ENCODE measurements around the gene ZBTB4.

The ZBTB4 gene, protein sequence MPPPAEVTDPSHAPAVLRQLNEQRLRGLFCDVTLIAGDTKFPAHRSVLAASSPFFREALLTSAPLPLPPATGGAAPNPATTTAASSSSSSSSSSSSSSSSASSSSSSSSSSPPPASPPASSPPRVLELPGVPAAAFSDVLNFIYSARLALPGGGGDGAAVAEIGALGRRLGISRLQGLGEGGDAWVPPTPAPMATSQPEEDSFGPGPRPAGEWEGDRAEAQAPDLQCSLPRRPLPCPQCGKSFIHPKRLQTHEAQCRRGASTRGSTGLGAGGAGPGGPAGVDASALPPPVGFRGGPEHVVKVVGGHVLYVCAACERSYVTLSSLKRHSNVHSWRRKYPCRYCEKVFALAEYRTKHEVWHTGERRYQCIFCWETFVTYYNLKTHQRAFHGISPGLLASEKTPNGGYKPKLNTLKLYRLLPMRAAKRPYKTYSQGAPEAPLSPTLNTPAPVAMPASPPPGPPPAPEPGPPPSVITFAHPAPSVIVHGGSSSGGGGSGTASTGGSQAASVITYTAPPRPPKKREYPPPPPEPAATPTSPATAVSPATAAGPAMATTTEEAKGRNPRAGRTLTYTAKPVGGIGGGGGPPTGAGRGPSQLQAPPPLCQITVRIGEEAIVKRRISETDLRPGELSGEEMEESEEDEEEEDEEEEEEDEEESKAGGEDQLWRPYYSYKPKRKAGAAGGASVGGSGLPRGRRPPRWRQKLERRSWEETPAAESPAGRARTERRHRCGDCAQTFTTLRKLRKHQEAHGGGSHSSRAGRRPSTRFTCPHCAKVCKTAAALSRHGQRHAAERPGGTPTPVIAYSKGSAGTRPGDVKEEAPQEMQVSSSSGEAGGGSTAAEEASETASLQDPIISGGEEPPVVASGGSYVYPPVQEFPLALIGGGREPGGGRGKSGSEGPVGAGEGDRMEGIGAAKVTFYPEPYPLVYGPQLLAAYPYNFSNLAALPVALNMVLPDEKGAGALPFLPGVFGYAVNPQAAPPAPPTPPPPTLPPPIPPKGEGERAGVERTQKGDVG

DNA sequence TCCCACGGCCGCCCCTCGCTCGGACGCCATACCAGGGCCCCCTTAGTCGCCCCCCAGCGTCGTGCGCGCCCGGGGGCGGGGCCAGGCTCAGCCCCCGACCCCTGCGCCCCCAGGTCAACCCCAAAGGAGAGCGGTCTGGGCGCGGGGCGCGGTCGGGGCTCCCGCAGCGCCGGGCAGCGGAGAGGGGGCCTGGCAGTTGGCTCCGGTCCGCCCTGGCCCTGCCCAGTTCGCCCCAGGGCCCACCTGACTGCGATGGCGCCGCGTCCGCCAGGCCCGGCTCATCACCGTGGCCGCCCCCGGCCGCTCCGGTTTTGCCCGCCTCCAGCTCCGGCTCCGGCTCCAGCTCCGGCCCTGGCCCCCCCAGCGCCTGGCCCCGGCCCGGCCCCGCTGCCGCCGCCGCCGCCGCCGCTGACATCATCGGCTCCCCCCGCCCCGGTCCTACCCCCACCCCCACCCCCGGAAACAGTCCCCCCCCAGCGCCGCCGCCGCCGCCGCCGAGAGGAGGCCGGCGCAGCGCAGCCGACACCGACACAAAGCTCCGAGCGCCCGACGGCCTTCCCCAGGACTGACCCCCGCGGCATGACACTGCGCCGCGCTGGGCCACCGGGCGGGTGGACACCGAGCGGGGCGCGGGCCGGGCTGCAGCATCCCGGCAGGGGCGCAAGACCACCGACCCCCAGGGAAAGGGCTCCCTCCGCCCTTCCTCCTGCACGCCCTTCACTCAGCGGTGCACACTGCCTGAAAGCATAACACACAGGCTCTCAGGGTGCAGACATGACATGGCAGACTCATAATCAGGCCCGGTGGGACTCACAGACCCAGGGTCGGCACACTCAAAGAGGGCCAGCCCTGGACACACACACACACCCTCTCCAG, at the start of gene ZBTB4:
ZBTB4 (minus strand) TSS at position 419 of the 876 bp plus-strand sequence. CDS start 12,830 bp downstream, outside the sequence.
- peak; percentile 44 for DNase-seq (ENCODE audit: low read depth)

DNA sequence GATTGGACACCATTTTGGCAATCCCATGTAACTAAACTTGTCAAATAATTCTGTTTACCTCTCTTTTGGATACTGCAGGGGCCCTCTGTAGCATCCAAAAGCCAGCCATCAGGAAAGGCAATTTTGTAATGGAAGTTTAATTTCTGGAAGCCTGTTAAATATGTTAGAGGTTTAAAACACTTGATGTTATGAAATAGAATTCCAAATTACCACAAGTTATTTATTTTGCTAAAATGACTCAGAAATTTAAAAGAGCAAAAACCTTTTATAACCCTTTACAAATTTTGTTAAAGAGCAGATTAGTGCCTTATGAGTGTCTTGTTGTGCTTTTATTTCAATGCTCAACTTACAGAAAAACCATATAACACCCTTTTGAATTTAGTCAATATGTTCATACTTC, 49.4 kb upstream of the ZBTB4 start:
- DNase-seq (ENCODE audit: low read depth), result no peak

DNA sequence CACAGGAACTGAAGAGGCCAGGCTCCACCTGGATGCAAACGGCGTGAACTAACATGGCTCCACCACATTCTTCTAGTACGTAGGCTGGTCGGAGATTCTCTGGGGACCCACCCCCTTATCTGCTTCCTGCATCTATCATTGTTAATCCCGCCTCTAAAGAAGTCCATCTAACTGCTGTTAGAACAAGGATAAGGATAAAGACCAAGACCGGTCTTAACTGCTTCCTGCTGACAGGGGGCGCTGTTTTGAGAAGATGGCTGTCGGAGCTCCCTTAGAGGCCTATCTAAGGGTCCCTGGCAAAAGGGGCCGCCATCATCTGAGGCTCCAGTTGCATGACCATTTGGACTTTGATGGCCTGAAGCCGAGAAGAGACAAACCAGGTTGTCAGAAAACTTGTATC, 43.6 kb upstream of the ZBTB4 start:
- peak; percentile 38 for DNase-seq (ENCODE audit: low read depth)

DNA sequence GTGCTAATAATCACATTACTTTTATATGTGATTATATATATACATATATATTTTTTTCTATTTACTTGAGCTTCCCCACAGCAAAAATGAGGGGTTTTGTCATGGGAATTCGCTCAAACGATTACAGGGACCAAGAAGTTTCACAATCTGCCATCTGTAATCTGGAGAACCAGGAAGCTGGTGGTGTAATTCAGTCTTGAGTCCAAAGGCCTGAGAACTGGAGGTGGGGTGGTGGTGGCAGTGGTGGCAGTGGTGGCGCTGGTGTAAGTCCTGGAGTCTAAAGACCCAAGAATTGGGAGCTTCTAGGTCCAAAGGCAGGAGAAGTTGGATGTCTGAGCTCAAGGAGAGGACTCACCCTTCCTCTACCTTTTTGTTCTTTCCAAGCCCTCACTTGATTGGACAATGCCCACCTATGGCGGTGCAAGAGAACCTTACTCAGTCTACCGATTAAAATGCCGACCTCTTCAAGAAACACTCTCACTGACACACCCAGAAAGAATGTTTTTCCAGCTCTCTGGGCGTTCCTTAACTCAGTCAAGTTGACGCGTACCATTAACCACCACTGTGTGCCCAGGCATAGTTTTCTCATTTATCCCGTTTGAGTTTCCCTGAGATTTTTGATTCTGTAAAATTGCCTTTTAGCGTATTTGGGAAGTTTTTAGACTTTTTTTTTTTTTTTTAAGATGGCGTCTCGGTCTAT, 36.6 kb upstream of the ZBTB4 start:
- no peak for DNase-seq (ENCODE audit: low read depth)

DNA sequence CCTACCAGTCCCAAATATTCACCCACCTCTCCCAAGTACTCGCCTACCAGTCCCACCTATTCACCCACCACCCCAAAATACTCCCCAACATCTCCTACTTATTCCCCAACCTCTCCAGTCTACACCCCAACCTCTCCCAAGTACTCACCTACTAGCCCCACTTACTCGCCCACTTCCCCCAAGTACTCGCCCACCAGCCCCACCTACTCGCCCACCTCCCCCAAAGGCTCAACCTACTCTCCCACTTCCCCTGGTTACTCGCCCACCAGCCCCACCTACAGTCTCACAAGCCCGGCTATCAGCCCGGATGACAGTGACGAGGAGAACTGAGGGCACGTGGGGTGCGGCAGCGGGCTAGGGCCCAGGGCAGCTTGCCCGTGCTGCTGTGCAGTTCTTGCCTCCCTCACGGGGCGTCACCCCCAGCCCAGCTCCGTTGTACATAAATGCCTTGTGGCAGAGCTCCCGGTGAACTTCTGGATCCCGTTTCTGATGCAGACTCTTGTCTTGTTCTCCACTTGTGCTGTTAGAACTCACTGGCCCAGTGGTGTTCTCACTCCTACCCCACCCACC, 34.5 kb upstream of the ZBTB4 start:
- DNase-seq (ENCODE audit: low read depth), result no peak

DNA sequence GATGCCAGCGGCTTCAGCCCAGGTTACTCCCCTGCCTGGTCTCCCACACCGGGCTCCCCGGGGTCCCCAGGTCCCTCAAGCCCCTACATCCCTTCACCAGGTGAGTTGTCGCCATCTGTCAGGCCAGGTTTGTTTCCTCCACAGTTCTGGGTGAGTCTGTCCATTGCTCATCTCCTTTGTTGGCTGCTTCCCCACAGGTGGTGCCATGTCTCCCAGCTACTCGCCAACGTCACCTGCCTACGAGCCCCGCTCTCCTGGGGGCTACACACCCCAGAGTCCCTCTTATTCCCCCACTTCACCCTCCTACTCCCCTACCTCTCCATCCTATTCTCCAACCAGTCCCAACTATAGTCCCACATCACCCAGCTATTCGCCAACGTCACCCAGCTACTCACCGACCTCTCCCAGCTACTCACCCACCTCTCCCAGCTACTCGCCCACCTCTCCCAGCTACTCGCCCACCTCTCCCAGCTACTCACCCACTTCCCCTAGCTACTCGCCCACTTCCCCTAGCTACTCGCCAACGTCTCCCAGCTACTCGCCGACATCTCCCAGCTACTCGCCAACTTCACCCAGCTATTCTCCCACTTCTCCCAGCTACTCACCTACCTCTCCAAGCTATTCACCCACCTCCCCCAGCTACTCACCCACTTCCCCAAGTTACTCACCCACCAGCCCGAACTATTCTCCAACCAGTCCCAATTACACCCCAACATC, 33.6 kb upstream of the ZBTB4 start:
- no peak for DNase-seq (ENCODE audit: low read depth)

DNA sequence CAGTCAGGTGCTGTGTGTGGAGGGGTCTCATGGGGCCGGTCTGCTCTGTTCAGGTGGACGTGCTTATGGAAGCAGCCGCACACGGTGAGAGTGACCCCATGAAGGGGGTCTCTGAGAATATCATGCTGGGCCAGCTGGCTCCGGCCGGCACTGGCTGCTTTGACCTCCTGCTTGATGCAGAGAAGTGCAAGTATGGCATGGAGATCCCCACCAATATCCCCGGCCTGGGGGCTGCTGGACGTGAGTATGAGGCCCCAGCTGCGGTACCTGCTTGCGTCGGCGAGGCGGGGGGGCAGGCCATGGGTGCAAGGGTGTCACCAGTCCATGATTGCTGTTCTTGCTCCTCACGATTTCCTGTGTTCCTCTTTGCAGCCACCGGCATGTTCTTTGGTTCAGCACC, 32.7 kb upstream of the ZBTB4 start:
- no peak for DNase-seq (ENCODE audit: low read depth)

DNA sequence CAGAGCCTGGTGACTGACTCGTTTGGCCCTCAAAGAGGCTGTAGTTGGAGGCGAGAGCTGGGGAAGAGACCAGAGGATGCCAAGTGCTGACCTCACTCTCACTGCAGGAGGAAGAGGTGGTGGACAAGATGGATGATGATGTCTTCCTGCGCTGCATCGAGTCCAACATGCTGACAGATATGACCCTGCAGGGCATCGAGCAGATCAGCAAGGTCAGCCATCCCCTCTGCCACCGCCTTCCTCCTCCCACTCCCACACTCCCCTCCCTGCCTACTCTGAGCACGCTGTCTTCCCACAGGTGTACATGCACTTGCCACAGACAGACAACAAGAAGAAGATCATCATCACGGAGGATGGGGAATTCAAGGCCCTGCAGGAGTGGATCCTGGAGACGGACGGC, 31.7 kb upstream of the ZBTB4 start:
- DNase-seq (ENCODE audit: low read depth), result no peak

DNA sequence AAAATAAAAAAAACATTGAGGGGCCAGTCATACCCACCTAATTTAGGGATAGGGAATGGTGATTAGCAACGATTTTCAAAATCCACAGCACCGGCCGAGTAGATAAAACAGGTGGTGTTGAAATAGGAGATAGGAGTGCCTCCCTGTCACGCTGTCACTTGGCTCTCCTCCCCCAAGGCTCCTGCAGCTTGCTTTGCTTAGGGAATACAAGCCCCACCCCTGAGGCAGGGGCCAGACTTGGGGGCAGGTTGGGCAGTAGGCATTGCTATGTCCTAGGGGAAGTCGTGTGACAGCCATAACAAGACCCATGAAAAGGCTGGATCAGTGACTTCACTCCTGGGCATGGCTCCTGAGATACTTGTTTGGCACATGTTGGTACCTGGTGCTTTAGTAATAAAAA, 30.5 kb upstream of the ZBTB4 start:
- no peak for DNase-seq (ENCODE audit: low read depth)

DNA sequence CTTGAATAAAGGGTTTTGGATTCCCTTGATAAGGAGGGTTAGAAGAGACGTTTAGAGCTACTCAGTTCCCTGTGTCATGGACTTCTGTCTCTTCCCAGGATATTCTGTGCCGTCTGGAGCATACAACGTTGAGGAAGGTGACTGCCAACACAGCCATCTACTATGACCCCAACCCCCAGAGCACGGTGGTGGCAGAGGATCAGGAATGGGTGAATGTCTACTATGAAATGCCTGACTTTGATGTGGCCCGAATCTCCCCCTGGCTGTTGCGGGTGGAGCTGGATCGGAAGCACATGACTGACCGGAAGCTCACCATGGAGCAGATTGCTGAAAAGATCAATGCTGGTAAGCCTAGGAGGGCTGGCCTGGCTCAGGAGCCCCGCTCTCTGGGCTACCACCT, 29.4 kb upstream of the ZBTB4 start:
- DNase-seq (ENCODE audit: low read depth), result no peak

DNA sequence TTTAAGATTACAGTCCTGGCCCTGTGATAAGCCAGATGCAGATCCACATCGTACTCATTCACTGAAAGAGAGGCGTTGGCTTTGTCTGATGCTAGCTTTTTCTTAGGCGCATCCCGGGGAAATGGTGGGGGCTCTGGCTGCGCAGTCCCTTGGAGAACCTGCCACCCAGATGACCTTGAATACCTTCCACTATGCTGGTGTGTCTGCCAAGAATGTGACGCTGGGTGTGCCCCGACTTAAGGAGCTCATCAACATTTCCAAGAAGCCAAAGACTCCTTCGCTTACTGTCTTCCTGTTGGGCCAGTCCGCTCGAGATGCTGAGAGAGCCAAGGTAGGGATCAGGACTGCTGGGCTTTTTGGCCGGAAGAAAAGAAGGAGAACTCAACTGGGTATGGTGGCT, 28.7 kb upstream of the ZBTB4 start:
- DNase-seq (ENCODE audit: low read depth), result no peak

DNA sequence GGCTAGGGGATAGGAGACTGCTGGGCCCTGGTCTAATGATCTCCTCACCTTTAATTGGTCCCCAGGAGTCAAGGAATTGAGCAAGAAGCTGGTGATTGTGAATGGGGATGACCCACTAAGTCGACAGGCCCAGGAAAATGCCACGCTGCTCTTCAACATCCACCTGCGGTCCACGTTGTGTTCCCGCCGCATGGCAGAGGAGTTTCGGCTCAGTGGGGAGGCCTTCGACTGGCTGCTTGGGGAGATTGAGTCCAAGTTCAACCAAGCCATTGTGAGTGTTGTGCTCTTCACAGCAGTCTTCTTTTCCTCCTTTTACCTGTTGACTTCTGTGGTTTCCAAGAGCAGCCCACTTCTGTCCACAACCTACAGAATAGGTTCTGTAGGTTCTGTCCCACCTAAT, 24.1 kb upstream of the ZBTB4 start:
- no peak for DNase-seq (ENCODE audit: low read depth)

DNA sequence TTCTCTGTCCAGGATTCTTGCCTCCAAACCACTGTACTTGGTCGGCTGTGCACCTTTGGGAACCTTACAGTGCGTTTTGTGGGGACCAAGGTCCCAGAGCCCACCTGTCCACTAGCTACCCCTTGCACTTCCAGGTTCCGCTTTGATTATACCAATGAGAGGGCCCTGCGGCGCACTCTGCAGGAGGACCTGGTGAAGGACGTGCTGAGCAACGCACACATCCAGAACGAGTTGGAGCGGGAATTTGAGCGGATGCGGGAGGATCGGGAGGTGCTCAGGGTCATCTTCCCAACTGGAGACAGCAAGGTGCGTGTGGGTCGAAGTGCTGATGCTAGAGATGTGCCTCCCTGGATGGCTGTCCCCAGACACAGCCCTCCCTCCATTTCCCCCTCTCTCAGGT, 23.6 kb upstream of the ZBTB4 start:
- no peak for DNase-seq (ENCODE audit: low read depth)

DNA sequence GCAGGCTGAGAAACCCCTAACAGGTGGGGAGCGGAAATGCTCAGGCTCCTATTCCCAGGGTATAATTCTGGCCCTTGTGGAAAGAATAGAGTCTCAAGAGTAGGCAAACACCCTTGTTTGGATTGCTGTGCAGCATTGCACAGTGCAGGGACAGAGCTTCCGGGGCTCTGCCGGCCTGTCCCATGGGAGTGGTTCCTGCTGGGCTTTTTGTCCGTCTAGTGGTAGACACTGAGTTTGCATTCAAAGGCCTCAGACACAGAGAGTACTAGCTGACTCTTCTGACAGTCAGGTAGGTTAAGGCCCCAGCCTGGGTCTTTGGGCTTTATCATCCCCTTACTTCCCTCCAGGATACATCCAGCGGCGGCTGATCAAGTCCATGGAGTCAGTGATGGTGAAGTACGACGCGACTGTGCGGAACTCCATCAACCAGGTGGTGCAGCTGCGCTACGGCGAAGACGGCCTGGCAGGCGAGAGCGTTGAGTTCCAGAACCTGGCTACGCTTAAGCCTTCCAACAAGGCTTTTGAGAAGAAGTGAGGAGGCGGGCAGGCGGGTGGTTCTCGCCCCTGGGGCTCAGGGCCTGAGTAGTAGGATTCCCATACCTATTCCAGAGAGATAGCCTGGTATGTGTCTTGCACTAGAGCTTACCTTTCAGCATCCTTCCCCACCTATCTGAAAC, 22.9 kb upstream of the ZBTB4 start:
- no peak for DNase-seq (ENCODE audit: low read depth)

DNA sequence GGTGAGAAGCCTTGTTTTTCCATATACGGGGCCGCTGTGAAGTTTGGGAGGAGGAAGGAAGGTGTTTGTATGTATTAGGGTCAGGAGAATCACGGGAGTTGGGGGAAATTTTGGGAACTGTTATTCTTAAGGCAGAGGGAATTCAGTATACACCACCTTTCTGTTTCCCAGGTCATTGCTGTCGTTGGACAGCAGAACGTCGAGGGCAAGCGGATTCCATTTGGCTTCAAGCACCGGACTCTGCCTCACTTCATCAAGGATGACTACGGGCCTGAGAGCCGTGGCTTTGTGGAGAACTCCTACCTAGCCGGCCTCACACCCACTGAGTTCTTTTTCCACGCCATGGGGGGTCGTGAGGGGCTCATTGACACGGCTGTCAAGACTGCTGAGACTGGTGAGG, 22.3 kb upstream of the ZBTB4 start:
- no peak for DNase-seq (ENCODE audit: low read depth)

DNA sequence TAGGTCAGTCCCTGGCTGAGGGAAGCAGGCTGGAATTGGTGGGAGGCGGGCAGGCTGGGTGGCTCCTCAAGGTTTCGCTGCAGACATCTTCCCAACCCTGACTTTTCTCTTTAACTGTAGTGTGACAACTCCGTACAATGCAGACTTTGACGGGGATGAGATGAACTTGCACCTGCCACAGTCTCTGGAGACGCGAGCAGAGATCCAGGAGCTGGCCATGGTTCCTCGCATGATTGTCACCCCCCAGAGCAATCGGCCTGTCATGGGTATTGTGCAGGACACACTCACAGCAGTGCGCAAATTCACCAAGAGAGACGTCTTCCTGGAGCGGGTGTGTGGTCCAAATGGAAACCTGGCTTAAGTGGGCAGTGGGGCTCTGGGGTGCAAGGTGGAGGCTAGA, 19.7 kb upstream of the ZBTB4 start:
- no peak for DNase-seq (ENCODE audit: low read depth)

DNA sequence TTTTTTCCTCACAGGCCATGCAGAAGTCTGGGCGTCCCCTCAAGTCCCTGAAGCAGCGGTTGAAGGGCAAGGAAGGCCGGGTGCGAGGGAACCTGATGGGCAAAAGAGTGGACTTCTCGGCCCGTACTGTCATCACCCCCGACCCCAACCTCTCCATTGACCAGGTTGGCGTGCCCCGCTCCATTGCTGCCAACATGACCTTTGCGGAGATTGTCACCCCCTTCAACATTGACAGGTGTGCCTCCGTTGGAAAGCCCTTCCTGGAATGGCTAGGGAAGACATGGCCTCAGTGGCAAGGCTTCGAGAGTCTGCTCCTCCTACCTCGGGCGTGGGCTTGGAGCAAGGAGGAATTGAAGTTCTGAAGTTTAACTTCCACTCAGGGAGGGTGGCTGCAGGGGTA, 18.2 kb upstream of the ZBTB4 start:
- no peak for DNase-seq (ENCODE audit: low read depth)

DNA sequence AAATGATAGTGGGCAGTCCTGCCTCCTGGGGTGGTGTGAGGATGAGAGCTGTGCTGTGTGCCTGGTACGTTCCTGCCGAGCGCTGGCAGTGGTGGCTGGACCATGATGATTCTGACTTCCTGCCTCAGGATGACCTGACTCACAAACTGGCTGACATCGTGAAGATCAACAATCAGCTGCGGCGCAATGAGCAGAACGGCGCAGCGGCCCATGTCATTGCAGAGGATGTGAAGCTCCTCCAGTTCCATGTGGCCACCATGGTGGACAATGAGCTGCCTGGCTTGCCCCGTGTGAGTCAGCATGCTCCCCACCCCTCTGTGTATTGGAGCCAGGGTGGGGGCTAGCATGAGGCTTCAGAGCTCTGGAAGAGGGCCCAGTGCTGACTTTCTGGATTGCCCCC, 17.8 kb upstream of the ZBTB4 start:
- DNase-seq (ENCODE audit: low read depth), result no peak

DNA sequence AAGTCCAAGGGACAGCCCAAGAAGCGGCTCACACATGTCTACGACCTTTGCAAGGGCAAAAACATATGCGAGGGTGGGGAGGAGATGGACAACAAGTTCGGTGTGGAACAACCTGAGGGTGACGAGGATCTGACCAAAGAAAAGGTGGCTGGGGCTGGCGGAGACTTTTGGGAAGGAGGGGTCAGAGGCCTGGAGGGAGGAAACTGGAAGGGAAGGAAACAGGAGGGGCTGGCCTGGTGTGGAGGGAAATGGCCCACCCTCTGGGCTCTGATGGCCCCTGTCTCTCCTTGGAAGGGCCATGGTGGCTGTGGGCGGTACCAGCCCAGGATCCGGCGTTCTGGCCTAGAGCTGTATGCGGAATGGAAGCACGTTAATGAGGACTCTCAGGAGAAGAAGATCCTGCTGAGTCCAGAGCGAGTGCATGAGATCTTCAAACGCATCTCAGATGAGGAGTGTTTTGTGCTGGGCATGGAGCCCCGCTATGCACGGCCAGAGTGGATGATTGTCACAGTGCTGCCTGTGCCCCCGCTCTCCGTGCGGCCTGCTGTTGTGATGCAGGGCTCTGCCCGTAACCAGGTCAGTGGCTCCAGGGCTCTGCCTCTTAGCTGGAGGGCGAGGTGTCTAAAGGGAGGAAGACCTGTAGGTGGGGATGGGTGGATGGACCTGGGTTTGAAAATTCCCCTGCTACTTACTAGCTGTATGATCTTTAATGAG, 17.2 kb upstream of the ZBTB4 start:
- DNase-seq (ENCODE audit: low read depth), result no peak

Measured in stimulated activated CD4-positive, alpha-beta T cell treated with anti-CD3 and anti-CD28 coated beads, Interleukin-2, amount 100 ng/mL, for 4 hours (primary cell).